GM18861 (cell line): ENCODE data around the gene PPP1CA.

Experiments
- ATAC-seq: cut with Tn5 transposase; IDR thresholded peaks from one replicate; pipeline ENCODE4 v1.9.1; 2021; ENCODE audit not compliant: unreplicated experiment

The PPP1CA gene

GRCh38 chr11:67401495-67402191 is at the start of gene PPP1CA:
PPP1CA (minus strand) TSS chr11:67401858; CDS start chr11:67401782, 76 bp downstream.
- ATAC-seq, result peak; percentile 46

DNA sequence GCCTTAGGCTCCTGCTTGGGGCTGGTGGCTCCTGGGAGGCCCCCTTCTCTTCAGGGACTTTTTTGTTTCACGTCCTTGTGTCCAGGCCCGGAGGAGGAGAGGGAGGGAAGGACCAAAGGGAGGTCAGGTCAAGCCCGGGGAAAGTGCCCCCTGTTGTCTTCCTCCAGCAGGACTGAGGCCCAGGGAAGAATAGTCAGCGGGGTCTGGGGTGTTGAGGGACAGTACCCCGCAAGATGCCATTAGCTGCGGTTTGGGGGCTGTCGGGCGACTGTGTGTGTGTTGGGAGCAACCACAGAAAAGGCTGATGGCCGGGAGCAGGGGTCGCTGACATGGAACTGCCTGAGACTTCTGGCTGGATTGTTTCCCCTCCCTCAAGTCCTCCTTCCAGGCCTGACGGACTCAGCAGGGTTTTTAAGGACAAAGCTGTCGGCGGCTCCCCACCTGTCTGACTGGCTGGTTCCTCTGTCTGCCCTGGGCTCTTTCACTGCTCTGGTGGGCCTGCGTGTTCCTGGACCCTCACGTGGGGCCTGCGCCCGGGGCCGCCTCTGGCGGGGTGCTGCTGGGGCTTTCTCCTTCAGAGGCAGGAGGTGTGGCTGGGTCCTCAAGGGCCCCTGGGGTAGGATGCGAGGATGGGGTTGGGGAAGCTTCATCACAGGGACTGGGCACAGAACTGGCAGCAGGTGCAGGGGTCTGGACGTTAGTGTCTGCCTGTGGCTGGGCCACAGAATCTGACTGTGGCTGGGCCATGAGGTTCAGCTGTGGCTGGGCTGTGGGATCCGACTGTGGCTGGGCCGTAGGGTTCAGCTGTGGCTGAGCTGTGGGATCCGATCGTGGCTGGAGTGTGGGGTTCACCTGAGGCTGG is 49.4 kb upstream of the PPP1CA start:
- ATAC-seq, result no peak

- no peak for ATAC-seq
Measured at GRCh38 chr11:67449116-67449844, 47.6 kb upstream of the PPP1CA start.

- no peak for ATAC-seq
Measured at GRCh38 chr11:67448220-67448609, 46.6 kb upstream of the PPP1CA start.

DNA sequence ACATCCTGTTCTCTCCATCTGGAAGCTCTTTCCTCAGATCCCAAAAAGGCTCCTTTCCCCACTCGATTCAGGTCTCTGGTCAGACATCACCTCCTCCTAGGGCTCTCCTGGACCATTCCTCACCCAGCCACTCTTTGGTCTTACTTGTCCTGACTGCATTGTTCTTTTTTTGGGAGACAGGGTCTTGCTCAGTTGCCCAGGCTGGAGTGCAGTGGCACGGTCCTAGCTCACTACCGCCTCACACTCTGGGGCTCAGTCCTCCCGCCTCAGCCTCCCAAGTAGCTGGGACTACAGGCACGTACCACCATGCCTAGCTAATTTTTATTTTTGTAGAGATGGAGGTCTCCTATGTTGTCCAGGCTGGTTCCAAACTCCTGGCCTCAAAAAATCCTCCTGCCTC is 43.9 kb upstream of the PPP1CA start:
- no peak for ATAC-seq

DNA sequence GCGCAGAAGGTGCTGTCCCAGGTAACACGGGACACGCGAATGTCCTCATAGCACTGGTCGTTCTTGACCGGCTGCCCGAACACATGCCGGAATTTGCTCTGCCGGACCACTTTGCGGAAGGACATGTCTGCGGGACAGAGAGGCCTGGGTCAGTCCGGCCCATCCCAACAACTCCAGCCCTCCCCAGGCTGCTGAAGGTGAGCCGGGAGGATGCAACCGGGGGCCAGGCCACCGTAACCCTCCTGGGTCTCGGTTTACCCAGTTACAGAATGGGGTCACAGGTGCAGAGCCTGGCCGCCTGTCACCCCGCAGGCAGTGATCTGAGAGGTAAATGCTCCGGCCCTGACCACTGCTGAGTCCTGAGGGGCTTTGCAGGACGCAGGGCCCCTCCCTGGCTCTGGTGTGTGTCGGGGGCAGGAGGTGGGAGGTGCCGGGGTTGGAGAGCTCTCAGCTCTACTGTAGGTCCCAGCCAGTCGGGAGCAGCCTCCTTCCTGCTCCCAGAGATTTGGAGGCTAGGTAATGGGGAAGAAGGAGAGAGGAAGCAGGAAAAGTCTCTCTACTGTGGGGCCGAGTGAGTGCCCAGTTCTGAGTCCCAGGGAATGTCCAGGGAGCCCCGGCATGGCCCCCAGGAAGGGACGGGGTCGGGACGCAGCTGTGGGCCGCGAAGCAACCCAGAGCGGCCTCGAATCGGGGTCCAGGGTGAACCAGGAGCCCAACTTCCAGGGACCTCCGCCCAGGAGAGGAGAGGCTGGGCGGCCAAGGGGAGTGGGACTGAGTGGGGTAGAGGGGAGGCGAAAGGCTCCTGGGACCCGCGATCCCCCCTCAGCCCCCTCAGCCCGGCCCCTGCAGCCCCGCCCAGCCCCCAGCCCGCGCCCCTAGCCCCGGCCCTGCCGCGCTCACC is 41.1 kb upstream of the PPP1CA start:
- ATAC-seq, result no peak

DNA sequence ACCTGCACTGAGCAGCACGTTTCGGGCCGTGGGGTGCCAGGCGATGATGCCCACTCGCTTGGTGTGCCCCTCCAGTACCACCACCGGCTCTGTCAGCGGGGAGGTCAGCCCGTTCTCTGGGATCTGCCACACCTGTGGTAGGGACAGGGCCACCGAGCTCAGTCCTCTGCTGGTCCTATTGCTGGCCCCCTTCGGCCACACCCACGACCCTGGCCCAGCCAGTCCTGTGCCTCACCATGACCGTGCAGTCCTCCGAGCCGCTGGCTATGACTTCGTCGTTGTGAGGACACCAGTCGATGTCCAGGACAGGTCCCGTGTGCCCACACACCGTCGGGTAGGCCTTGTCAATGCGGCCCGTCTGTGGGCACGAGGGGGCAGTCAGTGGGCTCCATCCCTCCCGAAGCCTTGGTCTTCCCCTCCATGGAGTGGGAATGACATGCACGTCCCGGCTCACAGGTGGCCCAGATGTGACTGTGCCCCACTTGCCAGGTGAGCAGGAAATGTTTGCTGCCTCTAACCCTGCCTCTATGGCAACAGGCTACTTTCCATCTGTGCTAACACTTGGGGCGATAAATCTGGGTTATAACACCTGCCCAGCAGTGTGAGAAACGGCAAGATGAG is 40.2 kb upstream of the PPP1CA start:
- no peak for ATAC-seq

DNA sequence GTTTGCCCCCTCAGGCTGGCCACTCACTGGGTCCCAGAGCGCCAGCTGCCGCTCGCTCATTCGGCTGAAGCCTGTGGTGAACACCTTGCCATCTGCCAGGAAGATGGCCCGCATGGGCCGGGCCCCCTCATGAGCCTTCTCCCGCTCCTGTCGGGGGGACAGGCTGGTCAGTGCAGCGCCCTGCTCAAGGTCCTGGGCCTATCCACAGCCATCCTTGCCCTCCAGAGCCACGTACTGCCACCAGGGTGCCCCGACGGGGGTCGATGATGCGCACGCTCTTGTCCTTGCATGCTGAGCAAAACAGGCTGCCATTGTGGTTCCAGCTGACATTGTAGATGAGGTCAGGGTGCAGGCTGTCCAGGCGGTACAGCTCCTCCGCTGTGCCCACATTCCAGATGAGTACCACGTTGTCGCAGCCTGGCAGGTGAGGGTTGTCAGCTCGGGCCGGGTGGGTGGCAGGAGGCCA is 39.5 kb upstream of the PPP1CA start:
- no peak for ATAC-seq

DNA sequence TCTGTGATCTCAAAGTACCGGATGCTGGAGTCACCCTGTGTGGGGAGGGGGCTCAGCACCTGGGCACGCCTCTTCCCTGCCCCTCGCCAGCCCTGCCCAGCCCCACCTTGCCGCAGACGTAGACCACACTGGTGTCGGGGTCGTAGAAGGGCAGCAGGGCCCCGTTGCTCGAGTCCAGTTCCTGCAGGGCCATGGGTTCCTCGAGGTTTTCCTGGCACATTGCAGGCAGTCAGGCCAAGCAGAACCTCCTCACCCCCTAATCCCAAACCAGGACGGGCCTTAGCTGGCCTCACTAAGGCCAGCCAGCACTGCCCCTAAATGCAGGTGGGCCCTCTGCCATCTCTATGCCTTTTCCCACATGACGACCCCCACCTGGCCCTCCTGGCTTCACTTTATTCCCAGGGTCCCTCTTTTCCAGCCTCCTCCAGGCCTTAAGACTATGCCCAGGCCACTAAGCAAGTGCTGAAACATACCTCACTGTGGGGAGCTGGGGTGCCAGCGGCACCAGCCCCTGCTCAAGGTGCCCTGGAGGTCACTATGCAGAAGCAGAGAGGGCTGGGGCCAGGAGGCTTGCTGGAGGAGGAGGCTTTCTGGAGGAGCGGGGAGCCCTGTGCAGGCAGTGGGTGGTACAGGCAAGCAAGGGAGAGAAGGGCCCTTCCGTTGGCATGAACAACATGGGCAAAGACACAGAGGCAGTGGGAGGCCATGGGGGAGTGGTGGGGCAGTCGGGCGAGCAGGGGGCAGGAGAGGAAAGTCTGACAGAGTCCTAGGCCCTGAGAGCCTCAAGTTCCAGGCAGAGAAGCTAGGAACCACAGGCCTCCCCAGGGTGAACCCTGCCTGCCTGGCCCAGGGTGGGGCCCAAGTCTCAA is 38.8 kb upstream of the PPP1CA start:
- ATAC-seq, result no peak

DNA sequence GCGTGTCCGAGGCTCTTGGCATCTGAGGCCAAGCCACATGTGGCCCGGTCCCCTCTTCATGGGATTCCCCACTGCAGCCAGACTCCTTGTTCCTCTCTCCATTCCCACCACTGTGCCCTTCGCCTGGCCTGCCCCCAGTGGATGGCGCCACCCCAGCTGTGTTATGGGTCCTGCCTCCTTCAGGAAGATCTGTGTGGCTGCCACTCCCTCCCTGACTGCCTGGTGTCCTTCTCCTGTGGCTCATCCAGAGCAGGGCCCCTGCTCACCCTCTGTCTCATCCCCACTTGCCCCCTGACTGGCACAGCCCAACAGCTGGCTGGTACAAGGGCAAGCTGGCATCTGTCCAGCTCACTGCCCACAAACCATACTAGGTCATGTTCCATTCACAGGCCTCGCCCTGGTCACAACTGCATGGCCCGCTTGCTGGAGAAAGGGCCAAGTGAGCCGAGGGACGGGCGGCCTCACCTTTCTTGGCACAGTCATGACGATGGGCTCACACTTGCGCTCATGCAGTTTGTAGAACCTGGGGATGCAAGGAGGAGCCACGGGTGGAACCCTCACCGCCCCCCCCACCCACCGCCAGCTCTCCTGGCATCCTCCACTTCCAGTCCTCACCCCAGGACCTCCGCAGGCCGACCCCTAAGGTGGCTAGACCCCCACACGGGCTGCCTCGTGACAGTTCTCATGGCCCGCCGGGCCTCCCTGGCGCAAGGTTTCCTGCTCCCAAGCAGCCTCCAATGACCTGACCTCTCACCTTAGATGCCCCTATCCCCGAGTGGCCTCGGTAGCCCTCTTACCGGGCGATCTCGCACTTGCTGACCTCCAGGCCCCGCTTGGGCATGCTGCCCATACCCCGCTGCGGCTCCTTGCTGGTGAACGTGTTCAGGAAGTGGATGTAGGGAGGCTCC is 37.9 kb upstream of the PPP1CA start:
- ATAC-seq, result no peak

GRCh38 chr11:67438158-67438902 is 36.7 kb upstream of the PPP1CA start:
- no peak for ATAC-seq

GRCh38 chr11:67437809-67438157 is 36.1 kb upstream of the PPP1CA start:
- no peak for ATAC-seq

DNA sequence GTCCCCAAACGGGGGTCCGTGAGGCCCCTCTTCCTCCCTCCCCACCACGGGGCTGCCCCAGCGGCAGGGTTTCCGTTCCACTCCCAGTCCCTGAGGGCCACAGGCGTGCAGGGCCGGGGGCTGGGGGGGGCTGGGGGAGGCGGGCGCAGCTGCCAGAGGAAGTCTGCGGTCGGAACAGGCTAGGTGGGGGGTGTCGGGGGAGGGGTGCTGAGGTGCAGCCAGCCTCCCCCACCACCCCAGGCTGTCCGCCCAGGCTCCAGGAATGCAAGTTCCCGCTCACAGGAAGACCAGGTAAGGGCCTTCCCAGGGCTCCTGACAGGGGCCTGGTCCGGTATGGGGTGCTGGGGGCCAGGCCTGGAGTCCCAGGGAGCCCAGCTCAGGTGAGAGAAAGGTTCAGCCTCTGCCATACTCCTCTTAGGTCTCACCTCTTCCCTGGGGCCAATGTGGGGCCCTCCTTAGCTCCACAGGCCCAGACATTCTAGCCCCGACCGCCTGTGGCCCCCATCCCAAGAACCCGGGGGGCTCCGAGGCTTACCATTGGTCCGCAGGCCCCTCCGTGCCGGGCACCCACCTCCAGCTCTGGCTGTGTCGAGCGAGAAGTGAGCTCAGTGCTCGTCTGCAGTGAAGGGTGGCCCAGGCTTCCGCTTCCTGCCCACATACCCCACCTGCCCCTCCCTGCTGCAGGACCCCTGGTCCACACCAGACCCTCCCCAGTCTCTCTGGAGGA is 35.6 kb upstream of the PPP1CA start, which contains the start of gene PTPRCAP:
TSS of gene PTPRCAP (minus strand) at position 601 of the 727 bp plus-strand sequence. CDS start at position 538, 63 bp downstream.
- no peak for ATAC-seq

DNA sequence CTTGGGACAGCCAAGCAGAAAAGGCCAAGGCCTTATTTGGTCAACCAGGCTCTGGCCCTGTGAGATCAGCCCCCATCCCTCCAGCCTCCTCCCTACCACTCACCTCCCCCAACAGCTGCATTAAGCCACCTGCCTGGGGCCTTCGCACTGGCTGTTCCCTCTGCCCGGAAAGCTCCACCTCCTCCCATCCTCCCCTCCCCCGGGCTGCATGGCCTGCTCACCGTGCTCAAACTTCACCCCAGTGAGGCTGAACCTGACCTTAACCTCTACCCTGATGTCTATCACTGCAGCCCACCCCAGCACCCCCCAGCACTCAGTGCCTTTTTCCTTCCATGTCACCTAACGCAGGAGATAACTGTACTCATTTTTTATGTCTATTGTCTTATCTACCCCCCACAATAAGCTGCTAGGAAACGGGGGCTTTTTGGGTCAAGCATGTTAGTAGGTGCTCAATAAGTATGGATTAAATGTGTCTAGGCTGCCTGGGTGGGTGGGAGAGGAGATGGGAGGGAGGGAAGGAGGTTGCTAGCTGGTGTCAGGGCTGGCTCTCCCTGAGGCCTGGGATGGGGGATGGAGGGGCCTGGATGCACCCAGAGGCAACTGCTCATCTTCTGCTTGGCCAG is 34.9 kb upstream of the PPP1CA start:
- no peak for ATAC-seq

DNA sequence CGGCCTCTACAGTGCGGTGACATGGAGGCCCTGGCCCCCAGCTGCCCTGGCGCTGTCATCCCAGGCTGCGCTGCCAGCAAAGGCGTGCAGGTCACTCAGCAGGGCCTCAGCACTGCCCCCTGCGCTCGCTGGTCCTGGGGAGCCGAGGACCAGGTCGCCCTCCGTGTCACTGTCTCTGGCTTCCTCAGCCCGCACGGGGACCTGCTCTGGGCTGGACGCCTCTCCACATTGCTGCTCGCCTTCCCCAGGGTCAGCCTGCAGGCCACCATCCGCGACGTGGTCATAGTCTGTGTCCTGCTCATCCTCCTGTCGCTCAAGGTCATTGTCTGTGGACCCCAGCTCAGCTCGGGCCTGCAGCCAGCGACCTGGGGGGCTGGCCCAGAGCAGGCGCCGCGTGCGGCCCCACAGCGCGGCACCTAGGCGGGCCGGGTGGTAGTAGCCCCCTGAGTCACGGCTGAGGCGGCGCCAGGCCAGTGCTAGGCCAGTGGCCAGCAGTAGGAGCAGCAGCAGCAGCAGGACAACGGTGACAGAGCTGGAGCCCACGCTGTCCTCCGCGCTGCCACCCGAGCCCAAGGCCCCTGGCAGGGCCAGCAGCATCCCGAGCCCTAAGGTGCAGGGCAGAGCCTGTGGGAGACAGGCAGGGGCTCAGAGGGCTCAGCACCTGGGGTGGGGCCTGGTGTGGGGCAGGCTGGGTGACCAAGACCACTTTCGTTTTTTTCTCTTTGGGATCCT is 34.2 kb upstream of the PPP1CA start:
- ATAC-seq, result no peak
